NCI-H2029 (cell line): ENCODE results near the gene PLEKHA7.

Experiments
- DNase-seq: peaks from one replicate; lab custom pipeline; 2025; lab: John Stamatoyannopoulos, UW

The PLEKHA7 gene

DNA sequence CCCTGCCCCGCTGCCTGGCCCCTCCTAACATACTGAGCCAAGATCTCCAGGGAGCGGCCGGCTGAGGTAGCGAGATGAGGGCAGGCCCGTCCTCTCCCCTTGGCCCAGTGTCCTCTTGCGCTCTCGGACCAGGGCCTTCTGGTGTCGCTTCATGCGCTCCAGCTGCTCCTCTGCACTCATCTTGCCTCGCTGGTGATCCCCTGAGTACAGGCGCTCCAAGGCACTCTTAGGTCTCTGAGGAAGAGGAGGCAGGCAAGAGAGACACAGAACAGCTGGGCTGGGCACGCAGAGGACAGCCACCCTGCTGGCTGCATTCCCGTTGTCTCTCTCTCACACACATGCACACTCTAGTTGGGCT lies 225.2 kb downstream of the PLEKHA7 start:
- no peak for DNase-seq

DNA sequence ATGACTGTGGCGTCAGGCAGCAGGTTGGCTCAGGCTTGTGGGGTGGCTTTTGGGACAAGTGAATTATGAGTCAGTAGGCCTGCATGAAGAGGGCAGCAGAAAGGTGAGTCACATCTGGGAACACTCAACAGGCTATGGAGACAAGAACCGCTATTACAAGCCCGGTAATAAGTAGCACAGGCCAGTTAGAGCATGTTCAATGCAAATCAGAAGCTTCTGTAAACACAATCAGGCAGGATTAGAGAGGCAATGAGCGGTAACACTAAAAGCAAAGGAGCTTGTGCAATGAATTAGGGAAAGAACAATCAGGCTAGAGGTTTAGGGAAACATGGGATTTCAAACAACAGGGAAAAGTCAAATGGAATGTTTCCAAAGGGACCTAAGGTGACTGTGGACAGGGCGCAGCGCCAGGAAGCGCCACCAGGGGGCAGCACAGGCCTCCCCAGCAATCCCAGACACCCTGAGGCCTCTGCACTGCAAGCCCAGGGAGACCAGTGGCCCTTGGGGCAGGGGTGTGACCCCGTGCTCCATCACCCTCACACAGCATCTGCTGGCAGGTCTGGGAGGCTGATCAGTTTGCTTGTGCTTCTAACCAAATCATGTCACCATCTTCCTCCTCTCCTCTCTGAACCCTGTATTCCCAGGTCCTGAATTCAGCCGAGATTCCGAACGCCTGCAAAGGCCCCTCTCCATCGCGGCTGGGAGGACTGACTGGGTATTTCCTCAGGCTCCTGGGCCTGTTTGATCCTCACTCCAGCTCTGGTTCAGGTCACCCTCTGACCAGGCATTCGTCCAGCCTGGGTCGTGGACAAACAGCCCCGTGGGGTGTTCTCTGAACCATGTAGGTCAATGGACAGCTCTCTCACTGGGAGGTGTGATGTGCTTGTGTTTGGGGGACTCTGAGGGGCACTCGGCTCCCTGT lies 225.8 kb downstream of the PLEKHA7 start:
- peak; percentile 27 for DNase-seq

DNA sequence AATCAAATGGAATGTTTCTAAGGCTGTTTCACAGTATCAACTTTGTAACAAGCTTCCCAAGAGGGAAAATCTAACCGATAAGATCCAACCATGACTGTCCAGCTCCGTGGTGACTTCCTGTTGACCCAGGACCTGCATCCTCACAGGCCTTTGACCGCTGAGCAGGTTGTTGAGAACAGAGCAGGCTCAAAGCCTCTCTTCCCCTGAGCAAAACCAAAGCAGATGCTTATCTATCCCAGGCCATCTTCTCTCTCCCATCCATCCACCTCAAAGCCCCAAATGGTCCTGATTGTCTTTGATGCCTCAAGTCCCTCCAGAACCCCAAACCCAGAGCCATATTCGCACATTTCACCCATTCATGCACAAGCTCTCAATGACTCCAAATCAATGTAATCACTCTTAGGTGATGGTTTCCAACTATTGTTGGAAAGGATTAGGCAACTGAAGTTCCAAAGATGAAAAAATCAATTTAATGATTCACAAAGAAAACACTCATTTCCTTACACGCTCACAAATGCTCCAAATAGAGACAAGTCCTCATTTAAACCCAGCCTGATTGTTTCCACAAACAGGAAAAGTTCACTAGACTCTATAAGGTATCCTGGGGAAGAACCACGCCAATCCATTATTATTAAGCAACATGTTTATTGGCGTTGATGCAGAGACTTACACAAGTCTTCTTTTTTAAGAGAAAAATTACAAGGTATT lies 227.0 kb downstream of the PLEKHA7 start:
- DNase-seq = no peak

DNA sequence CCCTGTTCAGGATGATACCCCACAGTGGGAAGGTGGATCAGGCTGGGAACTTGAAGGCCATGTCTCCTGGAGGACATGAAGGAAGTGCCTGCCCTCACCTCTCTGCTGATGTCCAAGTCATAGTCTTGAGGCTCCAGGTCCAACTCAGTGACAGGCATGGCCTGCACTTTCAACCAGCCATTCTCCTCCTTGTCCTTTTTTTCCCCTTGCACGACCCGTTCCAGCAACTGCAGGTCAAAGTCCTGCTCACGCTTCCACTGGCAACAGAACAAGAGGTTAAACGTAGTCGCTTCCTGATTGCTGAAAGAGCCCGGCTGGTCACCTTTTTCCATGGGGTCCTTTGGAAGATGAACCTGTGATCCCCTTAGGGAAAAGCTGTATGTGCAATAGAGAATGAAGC lies 228.1 kb downstream of the PLEKHA7 start:
- no peak for DNase-seq

DNA sequence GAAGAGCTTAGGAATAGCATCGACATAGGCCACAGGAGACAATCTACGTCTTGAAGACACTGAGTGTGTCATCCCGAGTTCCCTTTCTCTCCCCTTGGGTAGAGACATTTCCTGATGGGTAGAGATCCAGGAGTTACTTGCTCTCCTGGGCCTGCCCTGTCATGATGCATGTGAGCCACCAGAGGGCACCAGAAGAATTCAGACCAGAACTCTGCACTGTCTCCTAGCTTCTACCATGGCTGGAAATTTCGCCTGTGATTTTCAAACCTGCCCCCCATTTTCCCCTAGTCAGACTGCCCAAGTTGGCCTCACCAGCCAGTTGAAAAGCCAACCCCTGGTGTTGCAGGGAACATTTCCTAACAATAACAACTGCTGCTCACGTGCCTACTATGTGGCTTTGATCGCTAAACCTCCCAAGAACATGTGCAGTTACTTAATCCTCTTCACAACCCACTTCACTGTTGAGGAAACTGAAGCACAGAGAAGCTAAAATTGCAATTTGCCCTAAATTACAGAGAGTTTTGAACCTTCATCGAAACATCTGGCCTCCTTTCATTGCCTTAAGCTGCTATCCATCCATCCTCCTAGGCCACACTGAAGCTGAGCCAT lies 228.6 kb downstream of the PLEKHA7 start:
- DNase-seq = peak; percentile 41

DNA sequence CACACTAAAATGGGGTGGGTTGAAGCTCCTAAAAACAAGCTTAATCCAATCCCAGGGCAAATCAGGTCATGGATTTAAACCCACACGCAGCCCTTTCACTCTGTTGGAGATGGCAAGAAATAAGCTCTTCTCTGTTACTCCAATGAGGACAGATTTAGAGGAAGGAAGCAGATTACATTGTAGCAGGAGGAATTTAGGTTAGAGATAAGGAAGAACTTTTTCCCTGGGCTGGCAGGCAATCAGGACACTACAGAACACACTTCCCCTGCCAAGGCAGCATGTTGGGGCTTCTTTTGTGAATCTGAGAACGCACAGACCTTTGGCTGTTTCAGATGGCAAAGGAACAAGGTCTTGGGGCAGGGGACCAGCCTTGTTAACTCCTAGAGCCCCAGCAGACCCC lies 229.5 kb downstream of the PLEKHA7 start:
- no peak for DNase-seq

DNA sequence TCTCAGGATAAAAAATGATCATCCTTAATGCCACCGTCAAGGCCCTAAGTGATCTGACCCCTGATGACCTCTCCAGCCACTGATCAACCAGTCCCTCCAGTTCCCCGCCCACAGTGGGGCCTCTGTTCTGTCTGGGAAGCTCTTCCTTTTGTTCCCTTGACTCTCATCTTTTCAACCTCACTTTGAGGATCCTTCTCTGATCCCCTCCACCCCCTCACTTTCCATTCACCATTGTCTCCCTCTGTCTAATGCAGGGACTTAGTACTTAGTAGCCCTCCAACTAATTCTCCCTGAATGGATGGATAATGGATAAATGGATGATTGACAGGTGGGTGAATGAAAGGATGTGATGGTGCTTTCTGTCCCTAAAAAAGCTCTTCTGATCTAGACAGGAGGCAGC lies 230.1 kb downstream of the PLEKHA7 start:
- no peak for DNase-seq

DNA sequence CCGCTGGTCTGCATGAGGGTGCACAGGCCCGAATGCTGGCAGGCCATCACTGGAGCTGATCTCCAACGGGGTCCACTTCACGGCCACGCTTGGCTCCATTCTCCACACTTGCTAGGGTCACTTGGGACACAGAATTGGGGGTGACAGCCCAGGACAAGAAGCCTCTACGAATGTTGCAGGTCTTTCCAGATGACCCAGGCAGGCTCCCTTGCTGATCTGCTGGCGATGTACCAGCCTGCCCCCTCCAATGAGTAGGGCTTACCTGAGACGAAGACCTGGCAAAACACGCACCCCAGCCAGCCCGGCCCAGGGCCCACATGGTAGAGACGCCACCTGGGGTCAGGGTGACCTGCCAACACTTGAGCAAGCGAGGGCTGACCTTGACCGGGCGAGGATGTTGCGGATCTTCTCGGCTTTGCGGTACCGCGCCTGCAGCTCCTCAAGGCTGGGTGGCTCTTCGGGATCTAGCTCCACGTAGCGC lies 230.9 kb downstream of the PLEKHA7 start:
- DNase-seq = no peak

DNA sequence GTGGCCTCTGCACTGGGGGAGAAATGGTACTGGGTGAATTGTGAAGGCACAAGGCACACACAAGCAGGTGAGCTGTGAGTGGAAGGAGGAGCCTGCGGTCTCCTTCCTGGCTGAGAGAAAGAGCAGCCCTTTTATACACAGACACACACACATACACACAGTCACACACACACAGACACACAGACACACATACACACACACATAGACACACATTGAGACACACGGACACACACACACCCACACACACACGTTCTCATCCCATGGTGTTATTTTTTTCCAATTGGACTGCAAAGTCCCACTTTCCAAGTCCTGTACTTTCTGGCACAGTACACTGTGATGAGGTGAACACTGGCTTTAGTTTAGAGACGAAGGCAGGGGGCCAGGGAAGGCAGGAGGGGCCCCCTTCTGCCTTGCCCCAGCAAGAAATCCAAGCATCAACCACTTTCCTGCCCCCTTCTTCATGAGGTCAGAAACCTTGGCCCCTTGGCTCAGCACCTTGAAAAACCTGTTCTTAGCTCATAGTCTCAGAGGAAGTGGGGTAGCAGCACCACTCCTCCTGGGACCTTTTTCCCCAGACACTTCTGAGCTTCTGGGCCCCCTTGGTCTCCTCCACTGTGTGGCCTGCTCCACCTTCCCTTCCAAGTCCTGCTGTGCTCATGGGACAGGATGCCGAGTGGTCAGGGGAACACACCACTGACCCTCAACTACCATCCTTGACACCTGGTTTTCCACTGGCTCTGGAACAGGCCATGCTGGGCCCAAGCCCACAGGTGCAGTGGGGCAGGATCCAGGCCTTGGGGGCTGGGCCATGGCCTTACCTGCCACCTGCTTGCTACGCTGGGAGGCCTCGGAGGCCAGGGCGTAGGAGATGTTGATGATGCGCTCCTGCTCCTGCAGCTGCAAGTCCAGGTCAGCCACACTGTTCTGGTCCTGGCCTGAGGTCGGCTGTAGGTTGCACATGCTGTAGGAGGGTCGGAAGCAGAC lies 232.0 kb downstream of the PLEKHA7 start:
- DNase-seq = no peak

DNA sequence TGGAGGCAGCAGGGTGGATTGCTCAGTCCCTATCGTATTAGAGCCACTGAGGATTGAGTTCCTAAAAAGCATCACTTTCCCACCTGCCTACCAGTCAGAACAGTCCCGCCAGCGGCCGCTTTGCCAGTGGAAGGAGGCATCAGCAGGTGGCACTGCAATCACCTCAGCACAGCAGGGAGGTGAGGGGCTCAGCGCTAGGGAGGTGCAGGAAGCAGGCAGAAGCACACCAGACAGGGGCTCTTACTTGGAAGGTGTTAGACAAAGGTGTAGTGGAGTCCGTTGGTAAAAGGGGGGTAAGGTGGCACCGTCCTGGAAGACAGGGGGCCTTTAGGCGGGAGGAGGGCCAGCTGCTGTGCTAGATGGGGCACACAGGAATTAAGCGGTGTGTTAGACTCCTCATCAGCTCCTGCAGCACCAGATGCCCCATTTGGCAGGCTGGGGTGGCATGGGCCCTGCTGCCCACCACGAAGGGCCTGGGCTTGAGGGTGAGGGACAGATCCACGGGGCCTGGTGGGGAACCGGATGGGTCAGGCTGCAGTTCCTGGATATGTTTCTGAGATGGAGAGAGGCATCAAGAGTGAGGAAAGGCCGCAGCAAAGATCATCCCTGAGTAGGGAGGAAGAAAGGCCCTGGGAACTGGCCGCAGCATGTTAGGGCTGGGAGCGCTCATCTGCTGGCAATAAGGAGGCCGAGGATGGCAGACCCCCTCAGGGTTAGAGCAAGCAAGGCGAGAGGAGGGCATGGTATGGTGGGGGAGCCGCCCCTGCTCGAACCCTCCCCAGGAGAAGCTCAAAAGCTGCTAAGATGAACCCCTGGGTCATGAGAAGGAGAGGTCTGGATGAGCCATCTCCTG lies 233.3 kb downstream of the PLEKHA7 start:
- no peak for DNase-seq

DNA sequence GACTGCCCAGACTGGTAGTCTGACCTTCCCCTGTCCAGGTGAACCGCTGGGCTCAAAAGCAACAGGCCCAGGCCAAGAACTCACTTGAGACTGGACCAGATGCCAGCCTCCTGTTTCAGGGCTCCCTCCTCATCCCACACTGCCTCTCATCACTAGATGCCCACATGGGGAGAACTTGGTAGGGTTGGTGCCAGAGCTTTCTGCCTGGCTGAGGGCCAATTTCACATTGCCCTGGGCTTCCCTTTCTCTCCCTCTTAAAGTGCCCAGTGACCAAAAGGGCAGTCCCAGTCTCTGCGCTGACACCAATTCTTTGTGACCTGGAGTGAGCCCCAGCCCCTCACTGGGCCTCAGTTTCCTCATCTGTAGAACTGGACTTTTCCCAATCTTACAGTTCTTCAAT lies 234.1 kb downstream of the PLEKHA7 start:
- no peak for DNase-seq

DNA sequence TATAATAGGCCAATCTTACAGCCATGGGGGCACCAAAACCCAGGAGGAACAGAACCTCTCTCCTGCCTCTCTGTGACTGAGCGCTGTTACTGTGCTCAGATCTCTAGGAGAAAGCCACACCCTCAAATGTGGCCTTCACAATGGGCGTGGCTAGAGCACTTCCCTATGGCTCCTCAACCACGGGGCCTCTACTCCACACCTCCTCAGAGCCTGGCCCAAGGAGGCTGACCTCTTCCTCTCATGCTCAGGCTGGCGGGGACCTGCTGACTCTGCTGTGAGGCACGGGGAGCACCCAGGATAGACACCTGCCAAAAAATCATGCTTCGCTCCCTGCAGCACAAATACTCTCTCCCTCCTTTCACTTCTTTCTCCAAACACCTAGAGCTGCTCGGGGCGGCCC lies 234.8 kb downstream of the PLEKHA7 start:
- DNase-seq = no peak

DNA sequence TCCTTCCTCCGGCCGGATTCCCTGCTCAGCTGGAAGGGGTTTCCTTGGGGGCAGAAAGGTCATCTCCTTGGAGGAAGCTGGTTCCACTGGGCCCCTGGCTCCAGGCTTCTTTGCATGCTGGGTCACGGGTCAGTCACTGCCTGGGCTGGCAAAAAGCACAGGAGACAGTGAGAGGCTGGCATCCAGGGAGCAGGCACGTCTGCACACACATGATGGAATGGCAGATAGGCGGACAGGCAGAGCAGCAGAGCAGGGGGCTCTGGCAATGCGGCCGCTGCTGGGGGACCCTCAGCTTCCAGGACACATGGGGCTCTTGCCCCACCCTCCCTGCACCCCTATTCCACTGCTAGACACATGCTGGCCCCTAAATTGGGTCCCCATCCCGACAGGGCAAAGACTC lies 235.3 kb downstream of the PLEKHA7 start:
- no peak for DNase-seq

DNA sequence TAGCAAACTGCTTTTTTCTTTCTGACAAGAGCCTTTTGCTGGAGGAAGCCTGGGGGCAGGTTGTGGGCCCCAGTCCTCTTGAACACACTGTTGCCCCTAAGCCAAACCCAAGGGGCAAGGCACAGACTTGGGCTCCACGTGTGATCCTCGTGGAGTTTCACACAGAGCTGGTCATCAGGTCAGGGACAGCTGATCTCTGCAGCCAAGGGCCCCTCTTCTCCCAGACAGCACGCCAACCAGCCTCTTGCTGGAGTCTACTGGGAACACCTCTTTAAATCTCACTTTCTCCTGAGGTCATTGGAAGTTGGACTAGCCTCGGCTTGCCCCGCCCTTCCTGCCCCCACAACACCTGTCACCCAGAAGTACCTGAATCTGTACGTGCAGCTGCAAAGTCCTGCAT lies 235.9 kb downstream of the PLEKHA7 start:
- DNase-seq = no peak

DNA sequence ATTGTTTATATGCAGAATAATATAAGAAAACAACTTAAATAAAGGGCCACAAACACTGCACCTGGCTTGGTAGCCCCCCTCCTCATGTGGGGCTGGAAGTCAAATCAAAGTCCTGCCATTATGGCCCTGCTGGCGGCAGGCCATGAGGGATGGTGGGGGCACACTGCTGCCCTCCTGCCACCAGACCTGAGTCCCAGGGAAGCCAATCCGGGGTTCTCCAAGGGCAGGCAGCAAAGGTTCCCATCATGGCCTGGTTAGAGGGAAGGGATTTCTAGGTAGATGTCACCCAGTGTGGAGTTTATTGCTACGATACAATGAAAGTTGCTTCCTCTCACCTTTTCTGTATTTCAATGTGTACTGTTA lies 236.6 kb downstream of the PLEKHA7 start:
- DNase-seq = no peak

DNA sequence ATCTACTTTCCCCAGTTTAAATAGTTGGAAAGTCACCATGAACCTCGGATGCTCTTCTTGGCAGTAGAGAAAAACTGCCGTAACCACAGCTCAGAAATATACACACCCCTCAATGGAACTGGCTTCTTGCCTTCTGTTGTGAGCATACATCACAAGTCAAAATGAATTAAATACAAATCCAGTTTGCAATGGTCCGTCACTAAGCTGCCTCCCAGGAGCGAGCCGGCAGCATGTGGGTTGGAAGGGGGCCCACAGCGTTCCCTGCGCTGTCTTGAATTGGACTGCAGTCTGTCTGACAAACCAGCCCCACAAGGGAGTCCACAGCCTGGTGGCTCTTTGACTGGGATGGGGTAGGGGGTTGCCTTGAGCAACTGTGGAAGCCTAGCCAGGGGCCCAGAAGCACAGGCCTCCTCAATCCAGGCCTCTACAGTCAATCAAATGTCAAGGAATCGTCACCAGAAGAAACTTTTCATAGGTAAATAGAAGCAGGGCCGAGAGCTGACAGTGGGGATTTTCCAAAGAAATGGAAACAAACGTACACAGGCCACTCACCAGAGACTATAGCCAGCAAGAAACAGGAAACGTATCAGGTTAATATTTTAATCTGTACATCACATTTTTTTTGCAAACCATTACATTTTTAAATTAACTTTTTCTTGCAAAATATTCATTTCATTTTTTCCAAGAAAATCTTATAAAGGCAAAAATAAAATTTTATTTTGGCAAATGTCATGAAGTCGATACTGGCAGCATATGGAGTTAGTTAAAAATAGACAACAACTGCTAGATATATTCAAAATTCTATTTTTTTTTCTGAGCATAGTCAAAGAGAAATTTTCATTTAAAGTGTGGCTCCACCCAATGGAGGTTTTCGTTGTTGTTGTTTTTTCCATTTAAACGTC lies 237.3 kb downstream of the PLEKHA7 start:
- no peak for DNase-seq

DNA sequence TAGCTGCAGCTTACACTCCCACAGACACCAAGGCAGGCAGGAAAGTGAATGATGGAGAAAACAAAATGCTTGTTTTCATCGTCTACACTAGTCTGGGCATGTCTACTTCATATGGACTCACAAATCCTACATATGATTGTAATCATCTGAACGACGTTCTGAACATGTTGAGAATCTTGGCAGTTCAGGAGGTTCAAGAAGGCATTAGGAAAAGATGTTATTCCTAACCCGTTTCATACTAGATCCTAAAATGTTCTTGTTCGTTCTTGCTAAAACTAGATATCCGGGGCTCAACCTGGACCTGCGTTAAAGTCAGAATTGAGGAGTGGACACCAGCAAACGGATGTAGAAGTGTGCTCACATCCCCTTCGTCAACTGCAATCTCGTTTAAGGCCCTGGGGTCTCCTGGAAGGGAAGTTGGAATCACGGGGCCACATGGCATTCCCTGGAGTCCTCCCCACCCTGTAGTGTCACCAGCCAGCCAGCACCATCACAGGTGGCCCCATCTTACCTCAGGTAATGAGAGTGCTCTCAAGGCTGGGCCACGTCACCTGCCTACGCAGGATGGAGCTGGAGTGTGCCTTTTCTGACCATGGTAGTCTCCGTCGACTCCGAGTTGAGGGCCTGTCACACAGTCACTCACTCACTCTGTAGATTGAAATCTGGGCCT lies 238.5 kb downstream of the PLEKHA7 start:
- no peak for DNase-seq

DNA sequence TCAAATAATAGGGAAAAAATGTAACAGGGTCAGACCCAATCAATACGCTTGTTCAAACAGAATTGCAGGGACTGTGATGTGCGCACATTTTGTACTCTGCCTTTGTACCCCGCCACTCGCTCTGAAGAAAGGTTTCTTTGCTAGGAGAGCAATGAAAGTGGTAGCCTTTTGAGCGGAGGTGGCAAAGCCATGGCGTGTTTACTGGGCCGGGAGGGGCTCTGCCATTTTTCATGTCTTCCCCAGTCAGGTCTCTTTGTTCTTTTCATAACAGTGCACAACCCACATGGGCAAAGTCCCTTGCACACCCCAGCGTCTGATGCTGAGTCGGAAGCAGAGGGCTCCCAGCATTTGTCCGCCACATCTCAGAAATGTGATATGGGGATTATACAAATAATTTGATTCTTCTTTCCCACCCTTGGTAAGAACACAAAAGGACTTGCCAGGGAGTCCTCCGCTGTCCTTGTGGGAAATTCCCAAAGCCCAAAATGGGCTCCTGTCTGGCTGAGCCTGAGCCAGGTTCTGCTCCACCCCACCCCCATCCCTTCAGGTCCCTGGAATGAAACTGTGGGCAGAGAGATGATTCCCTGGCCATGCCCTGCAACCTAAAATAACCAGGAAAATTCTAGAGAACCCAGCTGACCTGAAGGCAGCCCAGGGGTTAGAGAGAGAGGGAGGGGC lies 239.1 kb downstream of the PLEKHA7 start:
- DNase-seq = no peak
